NCI-H748 (cell line): ENCODE data around the gene ONECUT3.

Experiments used
- DNase-seq: peaks from one replicate; lab custom pipeline; 2025; ENCODE audit not compliant: unreplicated experiment; lab: John Stamatoyannopoulos, UW

Gene ONECUT3

DNA sequence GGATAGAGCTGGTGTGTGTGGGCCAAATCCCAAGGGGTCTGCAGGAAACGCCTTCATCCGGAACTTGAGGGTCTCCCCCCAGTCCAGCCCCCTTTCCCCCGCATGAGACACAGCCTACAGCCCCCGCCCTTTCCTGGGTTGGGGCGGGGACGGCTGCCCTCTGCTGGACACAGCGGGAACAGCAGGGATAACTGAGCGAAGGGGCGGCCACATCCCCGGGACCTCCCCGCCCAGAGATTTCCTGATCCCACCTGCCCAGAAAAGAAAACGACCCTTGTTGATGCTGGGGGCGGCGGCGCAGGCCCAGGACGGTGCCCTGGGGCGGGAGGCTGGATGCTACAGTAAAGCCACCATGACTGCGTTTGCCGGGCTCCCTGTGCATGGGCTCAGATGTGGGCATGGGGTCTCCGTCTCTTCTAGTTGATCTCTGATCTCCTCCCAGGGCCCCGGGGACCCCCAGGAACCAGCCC, 14.2 kb downstream of the ONECUT3 start:
- peak; percentile 16 for DNase-seq

- no peak for DNase-seq
Observed at GRCh38 chr19:1768248-1768647, 14.9 kb downstream of the ONECUT3 start.

DNA sequence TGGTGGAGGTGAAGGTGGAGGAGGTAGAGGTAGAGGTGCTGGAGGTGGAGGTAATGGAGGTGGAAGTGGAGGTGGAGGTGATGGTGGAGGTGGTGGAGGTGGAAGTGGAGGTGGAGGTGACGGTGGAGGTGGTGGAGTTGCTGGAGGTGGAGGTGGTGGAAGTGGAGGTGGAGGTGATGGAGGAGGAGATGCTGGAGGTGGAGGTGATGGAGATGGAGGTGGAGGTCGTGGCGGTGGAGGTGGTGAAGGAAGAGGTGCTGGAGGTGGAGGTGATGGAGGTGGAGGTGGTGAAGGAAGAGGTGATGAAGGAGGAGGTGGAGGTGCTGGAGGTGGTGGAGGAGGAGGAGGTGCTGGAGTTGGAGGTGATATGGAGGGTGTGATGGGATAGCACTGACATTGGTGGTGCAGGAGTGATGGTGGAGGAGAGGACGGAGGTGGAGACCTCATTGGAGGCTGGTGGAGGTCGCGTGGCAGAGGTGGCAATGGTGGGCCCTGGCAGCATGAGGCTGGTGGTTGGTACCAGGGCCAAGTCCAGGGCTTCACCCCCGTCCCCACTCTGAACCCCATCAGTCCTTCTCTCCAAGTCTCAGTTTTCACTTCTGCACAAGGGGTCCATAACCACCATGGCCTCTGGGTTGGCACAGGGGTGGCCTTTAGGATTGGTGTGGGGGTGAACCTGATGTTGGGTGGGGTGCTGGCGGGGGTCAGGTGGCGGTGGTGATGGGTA, 15.8 kb downstream of the ONECUT3 start:
- no peak for DNase-seq

GRCh38 chr19:1769645-1769985, 16.3 kb downstream of the ONECUT3 start:
- no peak for DNase-seq

GRCh38 chr19:1770866-1771576, 17.7 kb downstream of the ONECUT3 start:
- DNase-seq = no peak

DNA sequence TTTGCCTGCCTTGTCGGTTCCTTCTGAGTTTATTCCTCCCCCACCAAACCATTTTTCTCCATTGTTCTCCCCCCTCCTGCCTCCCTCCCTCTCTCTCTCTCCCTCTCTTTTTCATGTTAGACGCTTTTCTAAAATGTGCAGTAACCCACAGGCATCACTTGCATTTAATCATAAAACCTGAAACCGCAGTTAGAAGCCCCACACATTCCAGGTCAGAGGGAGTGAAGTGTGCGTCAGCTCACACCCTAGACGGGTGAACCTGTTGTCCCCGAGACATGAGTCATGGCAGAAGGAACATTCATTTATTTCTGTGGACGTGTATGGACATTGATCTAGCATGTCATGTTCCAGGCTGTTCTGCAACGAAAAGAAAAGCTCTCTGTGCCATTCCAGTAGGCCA, 19.9 kb downstream of the ONECUT3 start:
- DNase-seq = no peak

GRCh38 chr19:1774989-1775772, 21.9 kb downstream of the ONECUT3 start:
- DNase-seq = peak; percentile 21

DNA sequence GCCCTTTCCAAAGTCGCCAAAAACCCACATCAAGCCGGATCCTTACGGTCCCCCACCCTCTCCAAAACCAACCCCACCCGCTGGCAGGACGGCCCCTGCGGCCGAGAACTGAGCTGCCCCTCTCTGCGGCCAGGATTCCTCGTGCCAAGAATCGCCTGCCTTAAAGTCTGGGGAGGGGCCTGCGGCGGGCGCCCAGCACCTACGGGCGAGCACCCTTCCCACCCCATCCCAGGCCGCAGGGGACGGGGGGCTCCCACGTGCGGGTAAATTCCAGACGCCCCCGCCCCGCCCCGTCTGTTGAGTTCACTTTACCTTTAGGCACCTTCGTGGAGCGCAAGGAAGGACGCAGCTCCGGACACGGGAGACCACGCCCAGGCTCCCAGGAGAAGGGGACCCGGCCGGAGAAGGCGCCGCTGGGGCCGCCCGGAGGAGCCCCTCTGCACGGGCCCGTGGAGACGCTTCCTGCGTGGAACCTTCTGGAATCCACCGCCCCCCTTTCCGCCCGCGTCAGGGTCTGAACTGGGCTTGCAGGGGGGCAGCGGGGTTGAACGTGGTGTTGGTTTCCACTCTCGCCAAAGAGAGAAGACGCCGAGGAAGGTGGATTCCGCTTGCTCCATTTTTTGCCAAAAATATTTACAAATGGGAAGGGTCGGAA, 22.8 kb downstream of the ONECUT3 start:
- DNase-seq = no peak

DNA sequence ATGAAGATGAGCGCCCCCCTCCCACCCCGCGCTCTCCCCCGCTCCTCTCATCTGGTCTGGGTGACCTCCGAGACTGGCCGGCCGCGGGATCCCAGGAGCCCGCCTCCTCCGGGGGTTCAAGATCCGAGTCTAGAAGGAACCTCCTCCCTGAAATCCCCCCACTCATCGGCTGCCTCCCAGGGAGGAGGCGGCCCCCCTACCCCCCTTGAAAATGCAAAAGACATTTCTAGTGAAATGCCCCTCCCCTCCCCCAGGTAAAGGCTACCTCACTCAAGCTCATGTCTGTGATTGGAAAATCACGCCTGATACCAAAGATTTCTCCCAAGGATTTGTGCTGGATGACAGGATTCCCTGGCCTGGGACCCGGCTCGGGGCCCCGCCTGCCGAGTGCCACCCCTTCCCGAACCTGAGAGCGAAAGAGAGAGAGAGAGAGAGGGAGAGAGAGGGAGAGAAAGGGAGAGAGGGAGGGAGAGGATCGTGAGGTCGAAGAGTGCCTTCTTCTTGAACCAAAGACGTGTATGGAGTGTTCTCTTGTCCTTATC, 23.4 kb downstream of the ONECUT3 start:
- no peak for DNase-seq

- no peak for DNase-seq
Observed at GRCh38 chr19:1777149-1777548, 23.8 kb downstream of the ONECUT3 start.

- DNase-seq = no peak
Observed at GRCh38 chr19:1779574-1779973, 26.3 kb downstream of the ONECUT3 start.

DNA sequence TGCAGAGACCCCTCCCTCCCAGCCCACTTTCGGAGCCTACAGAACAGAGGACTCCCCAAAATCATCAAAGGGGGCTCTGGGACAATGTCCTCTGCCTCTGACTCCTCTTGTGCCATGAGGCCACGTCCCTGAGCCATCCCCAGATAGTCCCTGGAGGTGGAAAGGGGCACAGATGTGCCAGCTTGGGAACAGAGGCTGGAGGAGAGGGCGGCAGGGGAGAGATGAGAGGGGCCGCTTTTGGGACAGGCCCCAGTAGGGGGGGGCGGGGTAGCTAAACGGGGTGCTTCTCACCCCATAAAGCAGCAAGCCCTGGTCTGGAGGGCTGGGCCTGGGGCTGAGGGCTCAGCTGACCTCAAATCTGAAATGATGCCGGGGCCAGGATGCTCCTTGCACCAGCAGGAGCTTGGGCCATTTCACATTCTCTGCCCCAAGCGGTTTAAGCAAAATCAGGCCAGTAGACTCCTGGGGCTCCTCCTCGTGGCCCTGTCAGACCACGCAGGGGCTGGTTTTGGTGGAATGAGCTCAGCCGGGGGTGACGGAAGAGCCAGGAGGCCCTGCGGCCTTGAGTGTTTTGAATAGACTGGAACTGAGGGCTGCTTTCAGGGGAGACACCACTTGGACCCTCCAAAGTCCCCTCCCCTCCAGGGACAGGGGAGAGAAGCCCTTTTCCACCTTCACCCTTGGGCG, 27.1 kb downstream of the ONECUT3 start:
- DNase-seq = no peak

DNA sequence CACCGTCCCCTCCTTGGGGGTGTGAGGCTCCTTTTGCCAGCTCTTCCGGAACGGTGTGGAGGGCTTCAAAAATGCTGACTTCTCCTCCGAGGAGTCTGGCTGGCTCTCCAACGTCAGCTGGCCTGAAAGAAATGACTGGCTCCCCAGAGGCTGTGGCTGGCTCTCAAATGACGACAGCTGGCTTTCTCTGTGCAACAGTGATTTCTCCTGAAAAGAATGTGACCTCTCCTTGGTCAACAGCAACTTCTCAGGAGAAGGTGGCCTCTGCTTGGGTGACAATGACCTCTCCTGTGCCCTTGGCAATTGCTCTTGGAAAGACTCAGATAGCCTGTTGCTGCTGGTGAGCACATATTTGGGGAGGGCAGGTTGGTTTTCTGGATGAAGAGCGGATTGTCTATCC, 29.2 kb downstream of the ONECUT3 start:
- no peak for DNase-seq

DNA sequence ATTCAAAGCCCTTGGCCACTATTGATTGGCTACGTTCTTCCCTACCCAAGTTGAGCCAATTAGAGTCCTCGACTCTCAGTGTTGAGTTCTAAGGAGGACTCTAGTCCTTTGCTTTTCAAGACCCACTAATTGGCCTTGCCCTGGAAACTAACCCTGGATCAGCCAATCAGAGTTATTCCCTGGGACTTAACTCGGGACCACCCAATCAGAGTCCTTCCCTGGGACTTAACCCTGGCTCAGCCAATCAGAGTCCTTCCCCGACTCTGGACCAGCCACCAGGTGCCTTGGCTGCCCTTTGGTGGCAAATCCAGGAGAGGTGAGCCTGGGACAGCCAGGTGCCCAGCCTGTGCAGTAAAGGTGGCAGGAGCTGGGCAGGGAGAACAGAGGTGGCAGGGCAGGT, 30.0 kb downstream of the ONECUT3 start:
- DNase-seq = no peak

GRCh38 chr19:1783874-1784273, 30.6 kb downstream of the ONECUT3 start:
- no peak for DNase-seq

- DNase-seq = no peak
Observed at GRCh38 chr19:1785310-1785709, 32.0 kb downstream of the ONECUT3 start.

- DNase-seq = no peak
Observed at GRCh38 chr19:1786668-1787067, 33.4 kb downstream of the ONECUT3 start.

DNA sequence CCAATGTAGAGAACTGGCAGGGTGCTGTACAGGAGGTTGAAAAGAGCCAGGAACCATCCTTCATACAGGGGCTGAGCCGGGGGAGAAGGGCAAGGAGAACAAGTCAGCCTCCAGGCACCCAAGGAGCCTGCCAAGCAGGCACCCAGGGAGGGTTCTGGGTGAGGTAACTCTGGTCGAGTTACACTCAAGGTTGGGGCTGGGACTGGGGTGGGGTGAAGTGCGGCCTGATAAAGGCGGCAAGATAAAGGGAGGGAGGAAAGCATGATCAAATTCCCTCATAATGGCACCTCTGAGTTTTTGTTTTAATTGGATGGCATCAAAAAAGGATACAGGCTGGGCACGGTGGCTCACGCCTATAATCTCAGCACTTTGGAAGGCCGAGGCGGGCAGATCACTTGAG, 33.8 kb downstream of the ONECUT3 start:
- DNase-seq = no peak

DNA sequence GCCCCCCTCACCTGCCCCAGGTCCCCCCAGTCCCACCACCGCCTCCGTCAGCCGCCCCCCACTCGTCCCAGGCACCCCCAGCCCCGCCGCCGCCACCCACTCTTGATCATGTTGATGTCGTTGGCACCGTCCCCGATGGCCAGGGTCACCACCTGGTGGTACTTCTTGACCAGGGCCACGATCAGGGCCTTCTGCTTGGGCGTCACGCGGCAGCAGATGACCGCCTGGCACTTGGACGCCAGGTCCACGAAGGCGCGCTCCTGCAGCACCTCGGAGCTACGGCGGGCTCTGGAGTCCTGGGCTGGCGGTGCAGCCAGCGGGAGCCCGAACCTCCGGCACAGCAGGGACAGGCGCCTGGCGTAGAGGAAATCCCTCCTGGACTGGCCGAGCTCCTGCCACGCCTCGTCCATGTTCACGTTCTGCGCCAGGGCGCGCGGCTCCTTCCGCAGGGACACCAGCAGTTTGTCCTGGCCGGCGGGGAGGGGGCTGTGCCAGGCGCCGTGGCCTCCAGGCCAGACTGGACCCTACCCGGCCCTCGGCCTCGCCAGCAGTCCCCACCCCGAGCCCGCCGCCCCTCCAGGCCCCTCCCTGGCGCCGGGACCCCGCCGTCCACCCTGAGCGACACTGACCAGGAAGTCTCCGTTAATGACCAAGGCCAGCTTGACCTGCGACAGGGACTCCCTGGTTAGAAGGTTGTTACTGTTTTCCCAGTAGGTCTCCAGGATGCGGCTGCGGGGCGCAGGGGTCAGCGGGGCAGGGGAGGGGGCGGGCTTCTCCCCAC, 36.1 kb downstream of the ONECUT3 start:
- peak; percentile 12 for DNase-seq
